Large intestine (tissue), 3 donors: ENCODE data around the gene FAM3D. TPM values are rescaled to one million over a fixed set of nuclear protein-coding genes. Genes with fewer than 3 reads are reported as not detected.

Source experiments
- DNase-seq, 2 donors: peaks; one replicate each; pipeline versions ENCODE4 v3.0.0 to v3.0.0-alpha.2; 2013
- H3K27ac ChIP-seq: one replicate; pipeline ENCODE4 v1.5.1; 2013; ENCODE audit warnings: low read length
- H3K27me3 ChIP-seq: 2 replicates; pipeline ENCODE4 v1.6.1; 2013; ENCODE audit warnings: low read length; ENCODE audit not compliant: control insufficient read depth, insufficient read depth
- H3K36me3 ChIP-seq: 2 replicates; pipeline ENCODE4 v1.6.1; 2013; ENCODE audit warnings: low read length; ENCODE audit not compliant: control insufficient read depth, insufficient read depth
- H3K4me1 ChIP-seq: one replicate; pipeline ENCODE4 v1.6.1; 2013; ENCODE audit warnings: low read length; ENCODE audit not compliant: control insufficient read depth, insufficient read depth
- H3K4me3 ChIP-seq: one replicate; pipeline ENCODE4 v1.5.1; 2013; ENCODE audit warnings: low read length
- H3K9me3 ChIP-seq: one replicate; pipeline ENCODE4 v1.6.1; 2013; ENCODE audit warnings: mild to moderate bottlenecking, low read depth, low read length, moderate library complexity; ENCODE audit not compliant: control insufficient read depth
- WGBS: methylation state at CpG from one replicate; pipeline ENCODE4 v1.1.5; 2013; ENCODE audit warnings: low lambda C conversion rate; ENCODE audit not compliant: insufficient coverage; 5-methylcytosine and 5-hydroxymethylcytosine counted together
- polyA plus RNA-seq: library from polyadenylated mRNA; unstranded; fragments of 120-200 nt; gene quantifications from one replicate; pipeline ENCODE4 v1.2.1, GENCODE V29; 2013

FAM3D gene
- polyA plus RNA-seq, 1 donor = 6.2 TPM

GRCh38 chr3:58629629-58630028, 36.9 kb downstream of the FAM3D start:
- no CpG with 5 or more reads among the region's 2 CpGs for WGBS
- H3K27ac ChIP-seq = peak overlapping the region; percentile 36
- H3K4me3 ChIP-seq = no peak overlapping the region
- no peak for DNase-seq
- H3K36me3 ChIP-seq = no peaks in the 10 kb centered on the region
- peaks cover 33% of the 10 kb centered on the region for H3K4me1 ChIP-seq
- no peaks in the 10 kb centered on the region for H3K27me3 ChIP-seq
- H3K9me3 ChIP-seq = no peaks in the 10 kb centered on the region

GRCh38 chr3:58628823-58629562, 37.6 kb downstream of the FAM3D start:
- peak; percentile 70 to 89 for DNase-seq
- Histone ChIP-seq H3K9me3 (no peaks in the 10 kb centered on the region), H3K4me3 (no peak overlapping the region), H3K4me1 (peaks cover 33% of the 10 kb centered on the region), H3K36me3 (no peaks in the 10 kb centered on the region), H3K27me3 (no peaks in the 10 kb centered on the region), H3K27ac (peak overlapping the region; percentile 36)
- no CpG with 5 or more reads among the region's 13 CpGs for WGBS

GRCh38 chr3:58627941-58628340, 38.6 kb downstream of the FAM3D start:
- no CpG with 5 or more reads among the region's 6 CpGs for WGBS
- Histone ChIP-seq H3K36me3 (no peaks in the 10 kb centered on the region), H3K4me1 (peaks cover 33% of the 10 kb centered on the region)

GRCh38 chr3:58627570-58627885, 39.0 kb downstream of the FAM3D start:
- H3K27ac ChIP-seq = no peak overlapping the region
- DNase-seq = no peak
- H3K9me3 ChIP-seq = no peaks in the 10 kb centered on the region
- peaks cover 33% of the 10 kb centered on the region for H3K4me1 ChIP-seq
- no peak overlapping the region for H3K4me3 ChIP-seq
- WGBS = no CpG with 5 or more reads among the region's 3 CpGs
- H3K36me3 ChIP-seq = no peaks in the 10 kb centered on the region
- no peaks in the 10 kb centered on the region for H3K27me3 ChIP-seq

More at GRCh38 chr3:58627941-58628340, 38.6 kb downstream of the FAM3D start:
- no peaks in the 10 kb centered on the region for H3K27me3 ChIP-seq
- peak overlapping the region; percentile 40 for H3K27ac ChIP-seq
- H3K9me3 ChIP-seq = no peaks in the 10 kb centered on the region
- DNase-seq = no peak
- no peak overlapping the region for H3K4me3 ChIP-seq

- Histone ChIP-seq H3K27ac (no peak overlapping the region), H3K27me3 (no peaks in the 10 kb centered on the region)
- WGBS = no CpG with 5 or more reads among the region's 24 CpGs
Observed at GRCh38 chr3:58626841-58627569, 39.6 kb downstream of the FAM3D start.

GRCh38 chr3:58625196-58625824, 41.3 kb downstream of the FAM3D start:
- H3K27ac ChIP-seq = no peak overlapping the region
- no CpG with 5 or more reads among the region's 9 CpGs for WGBS
- no peak for DNase-seq
- peaks cover 32% of the 10 kb centered on the region for H3K4me1 ChIP-seq
- no peaks in the 10 kb centered on the region for H3K9me3 ChIP-seq
- H3K4me3 ChIP-seq = no peak overlapping the region
- H3K27me3 ChIP-seq = no peaks in the 10 kb centered on the region
- H3K36me3 ChIP-seq = no peaks in the 10 kb centered on the region

More at GRCh38 chr3:58626841-58627569, 39.6 kb downstream of the FAM3D start:
- H3K4me1 ChIP-seq = peaks cover 33% of the 10 kb centered on the region
- H3K36me3 ChIP-seq = no peaks in the 10 kb centered on the region
- DNase-seq = no peak
- no peak overlapping the region for H3K4me3 ChIP-seq
- H3K9me3 ChIP-seq = no peaks in the 10 kb centered on the region

GRCh38 chr3:58624550-58624949, 42.0 kb downstream of the FAM3D start:
- no peak for DNase-seq
- H3K9me3 ChIP-seq = no peaks in the 10 kb centered on the region
- H3K27me3 ChIP-seq = no peaks in the 10 kb centered on the region
- no peaks in the 10 kb centered on the region for H3K36me3 ChIP-seq
- H3K27ac ChIP-seq = no peak overlapping the region
- no peak overlapping the region for H3K4me3 ChIP-seq
- H3K4me1 ChIP-seq = peaks cover 25% of the 10 kb centered on the region
- no CpG with 5 or more reads among the region's 3 CpGs for WGBS

GRCh38 chr3:58623961-58624360, 42.6 kb downstream of the FAM3D start:
- 100% methylated on average over 1 of the region's 5 CpGs for WGBS
- no peaks in the 10 kb centered on the region for H3K36me3 ChIP-seq
- H3K4me3 ChIP-seq = no peak overlapping the region
- H3K4me1 ChIP-seq = peaks cover 19% of the 10 kb centered on the region
- DNase-seq = no peak
- no peaks in the 10 kb centered on the region for H3K9me3 ChIP-seq
- H3K27ac ChIP-seq = no peak overlapping the region
- H3K27me3 ChIP-seq = no peaks in the 10 kb centered on the region

GRCh38 chr3:58623478-58623877, 43.1 kb downstream of the FAM3D start:
- peaks cover 14% of the 10 kb centered on the region for H3K4me1 ChIP-seq
- H3K27ac ChIP-seq = no peak overlapping the region
- no peak overlapping the region for H3K4me3 ChIP-seq
- no peaks in the 10 kb centered on the region for H3K27me3 ChIP-seq
- no peaks in the 10 kb centered on the region for H3K36me3 ChIP-seq
- no CpG with 5 or more reads among the region's 8 CpGs for WGBS
- no peaks in the 10 kb centered on the region for H3K9me3 ChIP-seq
- no peak for DNase-seq

GRCh38 chr3:58622892-58623291, 43.7 kb downstream of the FAM3D start:
- H3K4me1 ChIP-seq = peaks cover 8% of the 10 kb centered on the region
- H3K9me3 ChIP-seq = no peaks in the 10 kb centered on the region
- H3K27ac ChIP-seq = no peak overlapping the region
- no peak for DNase-seq
- WGBS = no CpG with 5 or more reads among the region's 8 CpGs
- no peaks in the 10 kb centered on the region for H3K36me3 ChIP-seq
- H3K4me3 ChIP-seq = no peak overlapping the region
- no peaks in the 10 kb centered on the region for H3K27me3 ChIP-seq
